ENCODE data around the gene MTURN.

Gene MTURN

GRCh38 chr7:30139836-30140384 is 5.1 kb downstream of the MTURN start:
- H3K4me1 ChIP-seq (ENCODE audit: control insufficient read depth, insufficient read depth, low read length), result peaks cover 2% of the 10 kb centered on the region
- H3K4me3 ChIP-seq (ENCODE audit: low read depth, low read length), result no peak overlapping the region
- no peak overlapping the region for H3K9ac ChIP-seq (ENCODE audit: low read depth, low read length)
- H3K36me3 ChIP-seq (ENCODE audit: control insufficient read depth, insufficient read depth, low read length), result no peaks in the 10 kb centered on the region
- no peaks in the 10 kb centered on the region for H3K9me3 ChIP-seq (ENCODE audit: control insufficient read depth, insufficient read depth, low read length)
- H3K27me3 ChIP-seq (ENCODE audit: control insufficient read depth, insufficient read depth, low read length), result peaks cover 20% of the 10 kb centered on the region

GRCh38 chr7:30140456-30140855 is 5.7 kb downstream of the MTURN start:
- H3K36me3 ChIP-seq (ENCODE audit: control insufficient read depth, insufficient read depth, low read length), result no peaks in the 10 kb centered on the region
- no peak overlapping the region for H3K4me3 ChIP-seq (ENCODE audit: low read depth, low read length)
- H3K27me3 ChIP-seq (ENCODE audit: control insufficient read depth, insufficient read depth, low read length), result peaks cover 20% of the 10 kb centered on the region
- H3K9me3 ChIP-seq (ENCODE audit: control insufficient read depth, insufficient read depth, low read length), result no peaks in the 10 kb centered on the region
- H3K9ac ChIP-seq (ENCODE audit: low read depth, low read length), result no peak overlapping the region
- H3K4me1 ChIP-seq (ENCODE audit: control insufficient read depth, insufficient read depth, low read length), result peaks cover 2% of the 10 kb centered on the region

GRCh38 chr7:30142710-30143109 is 7.9 kb downstream of the MTURN start:
- H3K27me3 ChIP-seq (ENCODE audit: control insufficient read depth, insufficient read depth, low read length), result peaks cover under 1% of the 10 kb centered on the region
- no peaks in the 10 kb centered on the region for H3K9me3 ChIP-seq (ENCODE audit: control insufficient read depth, insufficient read depth, low read length)
- no peaks in the 10 kb centered on the region for H3K36me3 ChIP-seq (ENCODE audit: control insufficient read depth, insufficient read depth, low read length)
- H3K9ac ChIP-seq (ENCODE audit: low read depth, low read length), result no peak overlapping the region
- H3K4me3 ChIP-seq (ENCODE audit: low read depth, low read length), result no peak overlapping the region
- no peaks in the 10 kb centered on the region for H3K4me1 ChIP-seq (ENCODE audit: control insufficient read depth, insufficient read depth, low read length)

DNA sequence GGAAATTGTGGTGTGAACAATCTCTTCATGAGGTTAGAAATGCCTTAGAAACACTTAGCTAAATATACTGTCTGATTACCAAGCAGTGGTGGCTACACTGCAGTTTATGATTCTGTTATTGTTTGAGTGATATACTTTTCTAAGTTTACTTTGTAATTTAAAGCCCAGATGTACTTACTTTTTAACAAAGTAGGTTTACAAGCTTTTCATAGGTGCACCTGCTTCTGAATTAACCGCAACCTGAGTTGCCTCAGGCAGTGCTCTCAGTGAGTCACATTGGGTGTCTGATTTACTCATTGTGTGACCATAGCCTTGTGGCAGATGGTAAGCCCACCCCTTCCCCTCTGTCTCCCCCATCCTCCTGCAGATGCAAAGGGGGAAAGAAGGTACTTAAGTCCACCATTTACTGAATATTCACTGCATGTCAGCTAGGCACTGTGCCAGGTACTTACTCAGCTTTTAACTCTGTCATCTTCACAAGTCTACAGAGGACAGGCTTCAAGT is 9.0 kb downstream of the MTURN start:
- H3K36me3 ChIP-seq (ENCODE audit: control insufficient read depth, insufficient read depth, low read length), result no peaks in the 10 kb centered on the region
- no peak overlapping the region for H3K9ac ChIP-seq (ENCODE audit: low read depth, low read length)
- no peak overlapping the region for H3K4me3 ChIP-seq (ENCODE audit: low read depth, low read length)
- H3K27me3 ChIP-seq (ENCODE audit: control insufficient read depth, insufficient read depth, low read length), result no peaks in the 10 kb centered on the region
- H3K9me3 ChIP-seq (ENCODE audit: control insufficient read depth, insufficient read depth, low read length), result no peaks in the 10 kb centered on the region
- H3K4me1 ChIP-seq (ENCODE audit: control insufficient read depth, insufficient read depth, low read length), result no peaks in the 10 kb centered on the region

DNA sequence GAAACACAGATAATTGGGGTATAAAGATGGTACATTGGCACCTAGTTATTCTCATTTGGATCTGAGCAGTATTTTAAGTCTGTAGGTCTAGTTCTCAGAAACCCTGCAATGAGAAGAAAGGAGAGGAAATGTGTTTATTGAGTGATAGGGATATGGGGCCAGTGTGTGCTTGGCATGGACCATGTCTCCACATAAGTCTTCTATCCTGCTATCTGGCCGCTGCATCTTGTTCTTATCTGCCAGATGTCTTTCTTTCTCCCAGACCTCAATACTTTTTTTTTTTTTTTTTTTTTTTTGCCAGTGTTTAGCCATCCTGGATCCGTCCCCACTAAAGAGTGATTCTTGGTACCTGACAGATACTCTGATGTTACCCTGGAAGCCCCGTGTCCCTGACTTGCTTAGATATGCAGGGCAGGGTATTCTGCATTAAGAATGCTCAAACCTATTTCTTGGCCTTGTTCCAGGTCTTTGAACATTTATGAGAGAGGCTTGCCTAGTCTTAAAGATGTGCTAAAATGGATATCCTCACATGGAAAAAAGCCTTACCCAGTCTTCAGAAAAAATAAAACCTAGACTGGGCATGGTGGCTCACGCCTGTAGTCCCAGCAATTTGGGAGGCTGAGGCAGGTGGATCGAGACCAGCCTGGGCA is 10.0 kb downstream of the MTURN start:
- no peaks in the 10 kb centered on the region for H3K9me3 ChIP-seq (ENCODE audit: control insufficient read depth, insufficient read depth, low read length)
- no peak overlapping the region for H3K4me3 ChIP-seq (ENCODE audit: low read depth, low read length)
- H3K9ac ChIP-seq (ENCODE audit: low read depth, low read length), result no peak overlapping the region
- H3K27me3 ChIP-seq (ENCODE audit: control insufficient read depth, insufficient read depth, low read length), result no peaks in the 10 kb centered on the region
- H3K4me1 ChIP-seq (ENCODE audit: control insufficient read depth, insufficient read depth, low read length), result no peaks in the 10 kb centered on the region
- H3K36me3 ChIP-seq (ENCODE audit: control insufficient read depth, insufficient read depth, low read length), result no peaks in the 10 kb centered on the region

DNA sequence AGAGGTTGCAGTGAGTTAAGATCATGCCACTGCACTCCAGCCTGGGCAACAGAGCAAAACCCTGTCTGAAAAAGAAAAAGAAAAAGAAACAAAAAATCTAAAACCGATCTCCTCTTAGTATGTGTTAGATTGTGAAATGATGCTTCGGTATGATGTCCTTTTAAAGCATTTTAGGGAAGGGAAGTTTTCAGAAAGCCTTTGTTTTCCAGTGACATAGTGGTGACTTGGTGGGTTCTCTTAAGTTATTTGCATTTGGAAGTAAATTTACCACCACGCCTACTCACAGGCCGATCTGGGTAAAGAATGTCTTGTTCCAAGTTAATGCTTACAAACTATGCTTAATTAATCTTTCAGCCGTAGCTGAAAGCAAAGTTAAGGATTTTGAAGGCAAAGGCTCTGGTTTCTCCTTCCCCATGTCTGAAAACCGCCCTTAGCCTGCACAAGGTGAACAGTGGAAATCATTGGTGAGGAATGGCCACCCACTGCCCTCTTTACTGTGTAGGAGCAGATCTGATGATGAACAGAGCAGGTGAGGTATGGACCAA is 10.7 kb downstream of the MTURN start:
- H3K9me3 ChIP-seq (ENCODE audit: control insufficient read depth, insufficient read depth, low read length), result no peaks in the 10 kb centered on the region
- no peaks in the 10 kb centered on the region for H3K36me3 ChIP-seq (ENCODE audit: control insufficient read depth, insufficient read depth, low read length)
- H3K4me1 ChIP-seq (ENCODE audit: control insufficient read depth, insufficient read depth, low read length), result no peaks in the 10 kb centered on the region
- no peak overlapping the region for H3K9ac ChIP-seq (ENCODE audit: low read depth, low read length)
- no peak overlapping the region for H3K4me3 ChIP-seq (ENCODE audit: low read depth, low read length)
- no peaks in the 10 kb centered on the region for H3K27me3 ChIP-seq (ENCODE audit: control insufficient read depth, insufficient read depth, low read length)

DNA sequence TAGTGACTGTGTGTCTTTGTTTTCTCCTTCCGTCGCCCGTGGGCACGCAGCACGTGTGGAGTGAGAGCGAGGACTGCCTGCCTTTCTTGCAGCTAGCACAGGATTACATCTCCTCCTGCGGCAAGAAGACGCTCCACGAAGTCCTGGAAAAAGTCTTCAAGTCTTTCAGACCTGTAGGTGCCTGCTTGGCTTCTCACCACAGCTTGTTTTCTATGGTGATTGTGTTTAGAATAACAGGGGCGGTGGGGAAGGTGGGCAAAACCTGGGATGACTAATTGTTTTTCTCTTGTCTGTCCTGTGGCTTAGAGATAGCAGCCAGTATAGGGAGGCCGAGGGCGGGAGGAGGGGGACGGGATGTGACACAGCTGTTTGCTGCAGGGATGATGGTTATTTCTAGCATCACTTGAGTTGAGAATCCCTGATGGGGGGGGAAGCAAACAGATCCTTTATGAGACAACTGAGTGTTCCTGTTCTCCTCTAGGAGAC is 11.4 kb downstream of the MTURN start:
- Histone ChIP-seq H3K27me3 (ENCODE audit: control insufficient read depth, insufficient read depth, low read length) (no peaks in the 10 kb centered on the region), H3K9ac (ENCODE audit: low read depth, low read length) (no peak overlapping the region), H3K4me3 (ENCODE audit: low read depth, low read length) (no peak overlapping the region), H3K9me3 (ENCODE audit: control insufficient read depth, insufficient read depth, low read length) (no peaks in the 10 kb centered on the region), H3K36me3 (ENCODE audit: control insufficient read depth, insufficient read depth, low read length) (no peaks in the 10 kb centered on the region), H3K4me1 (ENCODE audit: control insufficient read depth, insufficient read depth, low read length) (no peaks in the 10 kb centered on the region)

DNA sequence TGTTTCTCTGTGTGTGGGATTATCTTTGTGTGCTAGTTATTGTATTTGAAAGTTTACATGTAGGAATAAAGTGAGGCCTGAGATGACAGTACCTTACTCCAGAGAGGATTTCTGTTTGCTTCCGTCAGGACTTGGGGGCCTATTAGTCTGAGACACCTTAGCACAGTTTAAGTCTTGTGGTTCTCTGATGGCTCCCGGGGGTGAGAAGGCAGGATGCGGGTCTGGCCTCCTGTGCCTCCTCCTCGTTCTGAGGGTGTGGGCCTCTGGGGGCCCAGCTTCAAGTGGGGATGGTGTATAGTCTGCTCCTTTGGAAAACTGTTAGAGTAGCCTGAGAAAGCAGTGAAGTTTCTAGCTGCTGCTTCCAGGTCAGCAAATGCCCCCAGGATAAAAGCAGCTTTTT is 12.4 kb downstream of the MTURN start:
- no peaks in the 10 kb centered on the region for H3K27me3 ChIP-seq (ENCODE audit: control insufficient read depth, insufficient read depth, low read length)
- H3K4me3 ChIP-seq (ENCODE audit: low read depth, low read length), result no peak overlapping the region
- H3K36me3 ChIP-seq (ENCODE audit: control insufficient read depth, insufficient read depth, low read length), result no peaks in the 10 kb centered on the region
- no peaks in the 10 kb centered on the region for H3K9me3 ChIP-seq (ENCODE audit: control insufficient read depth, insufficient read depth, low read length)
- H3K4me1 ChIP-seq (ENCODE audit: control insufficient read depth, insufficient read depth, low read length), result no peaks in the 10 kb centered on the region
- H3K9ac ChIP-seq (ENCODE audit: low read depth, low read length), result no peak overlapping the region

DNA sequence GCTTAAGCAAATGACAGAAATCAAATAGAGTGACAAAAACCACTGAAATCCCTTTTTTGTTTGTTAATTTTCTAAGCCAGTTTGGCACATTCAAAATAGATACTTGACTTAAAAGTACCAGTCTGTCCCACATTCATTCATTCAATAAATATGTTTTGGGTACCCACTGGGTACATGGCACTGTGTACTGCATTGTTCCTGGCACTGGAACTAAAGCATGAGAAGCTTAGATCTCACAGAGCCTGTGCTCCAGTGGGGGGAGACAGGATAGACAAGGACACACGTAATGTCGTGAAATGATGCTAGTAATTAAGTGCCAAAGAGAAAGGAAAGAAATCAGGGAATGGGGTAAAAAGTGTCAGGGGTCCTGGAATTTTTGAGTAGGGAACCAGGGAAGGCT is 13.0 kb downstream of the MTURN start:
- Histone ChIP-seq H3K9me3 (ENCODE audit: control insufficient read depth, insufficient read depth, low read length) (no peaks in the 10 kb centered on the region), H3K36me3 (ENCODE audit: control insufficient read depth, insufficient read depth, low read length) (no peaks in the 10 kb centered on the region), H3K4me1 (ENCODE audit: control insufficient read depth, insufficient read depth, low read length) (no peaks in the 10 kb centered on the region), H3K27me3 (ENCODE audit: control insufficient read depth, insufficient read depth, low read length) (no peaks in the 10 kb centered on the region), H3K4me3 (ENCODE audit: low read depth, low read length) (no peak overlapping the region), H3K9ac (ENCODE audit: low read depth, low read length) (no peak overlapping the region)

GRCh38 chr7:30148426-30148825 is 13.6 kb downstream of the MTURN start:
- no peak overlapping the region for H3K9ac ChIP-seq (ENCODE audit: low read depth, low read length)
- no peaks in the 10 kb centered on the region for H3K36me3 ChIP-seq (ENCODE audit: control insufficient read depth, insufficient read depth, low read length)
- H3K27me3 ChIP-seq (ENCODE audit: control insufficient read depth, insufficient read depth, low read length), result no peaks in the 10 kb centered on the region
- H3K4me3 ChIP-seq (ENCODE audit: low read depth, low read length), result no peak overlapping the region
- H3K9me3 ChIP-seq (ENCODE audit: control insufficient read depth, insufficient read depth, low read length), result no peaks in the 10 kb centered on the region
- H3K4me1 ChIP-seq (ENCODE audit: control insufficient read depth, insufficient read depth, low read length), result no peaks in the 10 kb centered on the region

DNA sequence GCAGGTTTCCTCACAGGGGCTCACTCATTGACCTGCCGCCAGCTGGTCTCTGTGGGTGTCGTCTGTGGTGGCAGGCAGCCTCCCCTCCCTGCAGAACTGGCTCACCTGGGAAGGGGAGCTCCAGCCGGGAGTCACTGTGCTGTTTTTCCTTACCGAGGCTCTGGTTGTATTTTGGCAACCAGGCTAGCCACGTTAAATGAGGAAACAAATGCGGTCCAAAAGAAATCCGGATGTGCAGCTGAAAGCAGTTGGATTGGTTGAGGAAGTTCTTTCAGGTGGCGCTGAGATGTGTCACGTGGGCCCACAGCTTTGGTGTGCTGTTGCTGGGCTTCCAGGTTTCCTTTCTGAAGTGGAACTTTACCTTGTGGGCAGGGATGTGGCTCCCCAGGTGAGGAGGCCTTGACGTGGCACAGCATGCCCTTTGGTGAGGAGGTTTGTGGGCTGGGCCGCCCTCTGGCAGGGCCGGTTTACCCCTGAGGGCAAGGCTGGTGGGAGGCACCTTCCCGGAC is 14.2 kb downstream of the MTURN start:
- H3K27me3 ChIP-seq (ENCODE audit: control insufficient read depth, insufficient read depth, low read length), result no peaks in the 10 kb centered on the region
- no peak overlapping the region for H3K9ac ChIP-seq (ENCODE audit: low read depth, low read length)
- no peaks in the 10 kb centered on the region for H3K9me3 ChIP-seq (ENCODE audit: control insufficient read depth, insufficient read depth, low read length)
- H3K4me1 ChIP-seq (ENCODE audit: control insufficient read depth, insufficient read depth, low read length), result no peaks in the 10 kb centered on the region
- no peak overlapping the region for H3K4me3 ChIP-seq (ENCODE audit: low read depth, low read length)
- H3K36me3 ChIP-seq (ENCODE audit: control insufficient read depth, insufficient read depth, low read length), result no peaks in the 10 kb centered on the region

All from iPS-15b (cell line).